ENCODE measurements around the gene SPRY2.
"Not testable (repeated sequence)": the region's sequence is repeated elsewhere in the genome, so short reads cannot be mapped to it uniquely, and the experiment has no call there.

SPRY2 gene

GRCh38 chr13:80348750-80349149 is 7.8 kb upstream of the SPRY2 start:
- DNase-seq (ENCODE audit: low read depth in 2 of 2), result no peak

DNA sequence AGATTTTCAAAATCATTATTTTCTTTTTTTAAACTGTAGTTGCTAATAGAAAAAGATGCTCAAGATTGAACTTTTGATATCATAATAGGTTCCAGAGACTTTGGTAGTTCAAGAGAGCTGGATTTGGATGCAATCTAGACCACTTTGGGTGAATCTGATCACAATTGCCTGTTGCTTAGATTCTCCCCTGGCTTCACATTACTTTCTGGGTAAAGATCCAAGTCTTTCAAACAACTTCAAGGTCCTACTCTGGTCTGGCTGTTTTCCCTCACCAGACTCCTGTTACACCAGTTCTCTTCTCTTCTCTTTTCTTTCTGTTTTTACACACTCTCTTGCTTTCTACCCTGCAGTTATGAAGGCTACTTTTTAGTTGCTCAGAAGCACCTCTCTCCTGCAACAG is 7.4 kb upstream of the SPRY2 start:
- no peak for DNase-seq (ENCODE audit: low read depth in 2 of 2)

GRCh38 chr13:80345771-80346510 is 5.0 kb upstream of the SPRY2 start:
- DNase-seq (ENCODE audit: low read depth in 2 of 2), result no peak

DNA sequence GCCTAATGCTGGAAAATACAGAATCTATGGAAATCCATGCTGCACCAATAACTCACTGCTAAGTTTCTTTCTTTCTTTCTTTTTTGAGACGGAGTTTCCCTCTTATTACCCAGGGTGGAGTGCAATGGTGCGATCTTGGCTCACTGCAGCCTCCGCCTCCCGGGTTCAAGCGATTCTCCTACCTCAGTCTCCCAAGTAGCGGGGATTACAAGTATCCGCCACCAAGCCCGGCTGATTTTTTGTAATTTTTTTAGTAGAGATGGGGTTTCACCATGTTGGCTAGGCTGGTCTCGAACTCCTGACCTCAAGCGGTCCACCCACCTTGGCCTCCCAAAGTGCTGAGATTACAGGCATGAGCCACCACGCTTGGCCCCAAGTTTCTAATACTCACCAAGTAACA is 3.1 kb upstream of the SPRY2 start:
- DNase-seq (ENCODE audit: low read depth in 2 of 2), result not testable (repeated sequence)

DNA sequence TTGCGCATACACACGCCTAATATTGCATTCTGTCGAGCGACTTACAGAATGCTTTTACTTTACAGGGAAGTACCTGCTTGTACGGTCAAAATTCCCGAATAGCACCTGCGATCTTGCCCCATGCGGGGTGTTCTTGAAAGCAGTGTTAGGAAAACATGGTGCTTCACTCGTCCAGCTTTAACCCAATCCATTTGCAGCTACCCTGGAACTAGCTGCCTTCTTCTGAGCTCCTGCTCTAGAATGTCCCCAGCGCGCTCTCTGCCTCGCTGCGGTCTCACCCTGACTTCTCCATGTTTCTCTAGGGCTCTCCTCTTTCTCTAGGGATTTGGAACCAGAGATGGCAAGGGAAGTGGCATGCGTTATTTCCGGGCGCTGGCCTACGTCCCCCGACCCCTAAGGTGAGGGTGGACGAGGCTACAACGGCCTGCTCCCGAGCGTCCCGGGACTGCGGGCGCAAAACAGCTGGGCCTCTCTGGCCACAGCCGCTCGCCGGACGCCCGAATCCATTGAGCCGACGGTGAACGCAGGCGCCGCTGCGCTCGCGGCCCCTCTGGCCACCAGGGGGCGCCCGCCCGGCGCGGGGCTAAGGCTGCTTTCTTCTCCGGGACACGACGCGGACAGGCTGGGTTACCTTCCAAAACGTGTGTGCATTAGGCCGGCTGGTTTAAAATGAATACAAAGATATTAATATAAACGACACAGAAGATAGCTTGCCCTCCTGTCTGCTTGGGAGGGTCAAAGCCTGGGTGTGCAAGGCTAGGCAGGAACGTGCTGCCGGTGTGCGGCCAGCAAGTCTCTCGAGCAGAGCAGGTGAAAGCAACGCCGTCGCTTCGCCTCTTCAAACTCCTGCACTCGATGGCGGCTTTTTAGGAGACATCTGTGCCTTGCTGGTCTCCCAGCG is 1.8 kb upstream of the SPRY2 start:
- no peak for DNase-seq (ENCODE audit: low read depth in 2 of 2)

DNA sequence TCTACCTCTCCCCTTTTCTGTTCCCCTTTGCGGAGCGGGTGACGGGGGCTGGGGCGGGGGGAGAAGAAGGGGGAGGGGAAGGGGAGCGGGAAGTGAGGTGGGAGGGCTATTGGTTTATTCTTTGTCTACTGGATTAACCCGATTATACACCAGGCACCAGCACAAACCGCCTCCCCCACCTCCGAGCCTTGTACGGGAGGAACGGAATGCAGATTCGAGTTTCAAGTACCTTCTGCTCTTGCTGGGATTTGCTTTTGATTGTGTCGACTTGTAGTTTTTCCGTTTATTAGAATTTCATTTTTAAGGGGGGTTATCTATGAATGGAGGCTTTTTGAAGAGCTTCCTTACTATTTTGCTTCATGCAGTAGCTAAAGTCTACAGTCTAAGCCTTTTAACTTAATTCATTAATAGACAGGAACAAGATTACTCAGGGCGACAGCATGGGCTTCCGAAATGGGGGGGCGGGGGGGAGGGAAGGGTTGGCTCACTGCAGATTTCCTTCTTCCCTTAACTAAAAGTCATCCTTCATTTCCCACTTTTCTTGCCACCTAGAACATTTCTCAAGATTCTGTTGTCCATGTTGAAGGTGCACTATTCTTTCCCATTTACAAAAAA is 937 bp upstream of the SPRY2 start:
- DNase-seq (ENCODE audit: low read depth in 2 of 2), result no peak

- DNase-seq (ENCODE audit: low read depth in 2 of 2), result no peak
Measured at GRCh38 chr13:80340651-80341100, 250 bp downstream of the SPRY2 start.

DNA sequence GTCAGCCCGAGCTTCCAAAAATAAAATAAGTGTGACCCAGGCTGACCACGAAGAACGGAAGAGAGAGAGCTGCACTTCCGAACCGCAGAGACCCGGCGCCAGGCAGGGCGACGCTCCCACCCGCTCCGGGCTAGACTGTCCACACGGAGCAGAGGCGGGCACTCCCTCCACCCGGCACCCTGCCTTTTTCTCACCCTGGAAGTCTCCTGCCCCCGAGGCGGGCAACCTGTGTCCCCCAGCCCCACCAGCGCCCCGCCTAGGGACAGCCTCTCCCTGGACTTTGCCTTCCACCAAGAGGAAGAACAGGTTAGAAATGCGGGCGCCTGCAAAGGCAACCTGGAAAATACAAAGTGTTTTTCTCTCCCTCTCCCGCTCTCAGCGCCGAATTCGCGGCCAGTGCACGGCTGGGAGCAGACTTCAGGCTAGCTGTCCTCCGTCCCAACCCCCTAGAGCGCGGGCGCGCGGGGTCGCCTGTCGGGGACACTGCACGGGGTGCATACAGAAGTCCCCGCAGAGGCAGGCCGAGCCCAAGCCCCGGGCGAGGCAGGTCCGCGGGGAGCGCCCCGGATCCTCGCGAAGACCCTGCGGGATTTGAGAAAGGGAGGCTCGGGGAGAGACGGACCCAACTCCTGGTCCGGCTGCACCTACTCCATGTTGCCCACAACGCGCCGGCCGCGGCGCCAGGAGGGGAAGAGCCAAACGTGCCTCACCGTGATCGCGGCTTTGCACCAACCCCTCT is 845 bp downstream of the SPRY2 start:
- no peak for DNase-seq (ENCODE audit: low read depth in 2 of 2)

GRCh38 chr13:80339563-80339911 is 1.4 kb downstream of the SPRY2 start:
- no peak for DNase-seq (ENCODE audit: low read depth in 2 of 2)

GRCh38 chr13:80338781-80339562 is 2.0 kb downstream of the SPRY2 start:
- DNase-seq (ENCODE audit: low read depth in 2 of 2), result peak in 1 of 2 experiments; percentile 50

DNA sequence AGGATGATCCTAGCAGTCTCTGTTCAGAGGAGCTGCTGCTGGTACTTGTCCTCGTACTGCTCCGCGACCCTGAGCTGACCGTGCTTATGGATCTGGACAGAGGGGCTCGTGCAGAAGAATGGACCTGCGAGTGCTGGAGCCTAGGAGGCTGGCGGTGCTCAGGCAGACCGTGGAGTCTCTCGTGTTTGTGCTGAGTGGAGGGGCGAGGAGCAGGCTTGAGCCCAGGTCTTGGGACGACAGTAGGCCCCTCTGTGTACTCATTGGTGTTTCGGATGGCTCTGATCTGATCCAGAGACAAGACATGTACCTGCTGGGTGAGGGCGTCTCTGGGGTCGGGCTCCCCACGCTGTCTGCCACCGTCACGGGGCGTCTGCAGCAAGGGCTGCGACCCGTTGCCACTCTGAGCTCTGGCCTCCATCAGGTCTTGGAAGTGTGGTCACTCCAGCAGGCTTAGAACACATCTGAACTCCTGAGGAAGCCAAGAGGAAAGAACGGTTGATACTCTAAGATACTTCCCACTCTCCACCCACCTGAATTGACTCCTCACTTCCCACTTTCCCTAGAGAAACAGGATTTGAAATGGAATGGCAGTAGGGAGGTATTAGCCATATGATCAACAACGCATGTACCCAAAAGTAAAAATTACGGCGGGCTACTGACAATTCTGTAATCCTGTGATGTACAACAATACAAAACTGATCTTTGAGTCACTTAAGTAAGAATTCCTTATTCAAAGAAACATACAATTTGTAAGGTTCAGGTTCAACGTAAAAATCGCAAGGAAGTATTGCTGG is 3.4 kb downstream of the SPRY2 start:
- no peak for DNase-seq (ENCODE audit: low read depth in 2 of 2)

DNA sequence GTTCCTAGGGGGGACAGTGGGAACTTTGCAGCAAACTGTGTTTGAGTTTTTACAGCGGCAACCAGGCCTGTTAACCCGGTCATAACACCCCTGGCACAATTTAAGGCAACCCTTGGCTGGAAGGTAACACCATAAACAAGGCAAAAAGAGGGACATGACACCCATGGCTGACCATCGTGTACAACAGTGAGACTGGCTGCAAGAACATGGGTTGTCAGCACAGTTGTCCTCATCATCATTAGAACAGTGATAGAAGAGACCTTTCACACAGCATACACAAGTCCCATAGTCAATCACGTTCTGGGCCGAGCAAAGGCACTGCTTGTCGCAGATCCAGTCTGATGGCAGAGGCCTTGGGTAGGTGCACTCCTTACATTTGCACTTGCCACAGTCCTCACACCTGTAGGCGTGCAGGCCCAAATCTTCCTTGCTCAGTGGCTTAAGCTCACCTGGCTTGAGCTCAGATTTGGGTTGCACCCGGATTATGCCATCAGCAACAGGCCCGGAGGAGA is 4.1 kb downstream of the SPRY2 start:
- no peak for DNase-seq (ENCODE audit: low read depth in 2 of 2)

DNA sequence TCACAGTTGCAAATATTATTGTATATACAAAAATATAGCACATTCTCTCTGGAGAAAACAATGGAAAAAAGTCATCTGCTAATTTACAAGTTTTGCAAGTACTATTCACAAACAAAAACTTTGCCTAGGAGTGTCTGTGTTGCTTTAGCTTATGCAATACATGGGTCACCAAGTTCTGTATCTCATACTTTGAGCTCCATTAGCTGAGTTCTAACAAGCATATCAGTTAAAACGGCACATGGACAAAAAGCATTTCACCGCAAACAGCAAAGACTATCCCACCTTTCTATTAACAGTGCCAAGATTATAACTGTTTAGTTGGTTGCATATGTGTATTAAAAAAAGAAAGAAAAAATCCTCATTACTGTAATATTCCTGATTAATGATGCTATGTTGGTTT is 4.6 kb downstream of the SPRY2 start:
- DNase-seq (ENCODE audit: low read depth in 2 of 2), result no peak

GRCh38 chr13:80334597-80335260 is 6.2 kb downstream of the SPRY2 start:
- DNase-seq (ENCODE audit: low read depth in 2 of 2), result no peak

- DNase-seq (ENCODE audit: low read depth in 2 of 2), result no peak
Measured at GRCh38 chr13:80331984-80332383, 8.9 kb downstream of the SPRY2 start.

DNA sequence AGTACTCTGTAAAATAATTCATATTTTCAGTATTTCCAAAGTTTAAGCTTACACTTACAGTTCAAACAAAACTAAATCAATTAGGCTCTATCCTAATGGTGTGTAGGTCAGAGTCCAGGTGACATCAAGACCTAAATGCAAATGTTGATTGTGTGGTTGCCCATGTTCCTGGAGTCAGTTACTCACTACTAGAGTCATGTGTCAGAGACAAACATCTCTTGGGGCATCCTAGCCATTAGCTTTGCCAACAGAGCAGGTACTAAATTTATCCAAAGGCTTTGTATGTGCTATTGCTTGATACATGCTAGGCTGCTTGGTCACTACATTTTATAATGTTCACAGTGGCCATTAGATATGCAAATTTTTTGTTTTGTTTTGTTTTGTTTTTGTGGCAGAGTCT is 11.7 kb downstream of the SPRY2 start:
- DNase-seq (ENCODE audit: low read depth in 2 of 2), result no peak

DNA sequence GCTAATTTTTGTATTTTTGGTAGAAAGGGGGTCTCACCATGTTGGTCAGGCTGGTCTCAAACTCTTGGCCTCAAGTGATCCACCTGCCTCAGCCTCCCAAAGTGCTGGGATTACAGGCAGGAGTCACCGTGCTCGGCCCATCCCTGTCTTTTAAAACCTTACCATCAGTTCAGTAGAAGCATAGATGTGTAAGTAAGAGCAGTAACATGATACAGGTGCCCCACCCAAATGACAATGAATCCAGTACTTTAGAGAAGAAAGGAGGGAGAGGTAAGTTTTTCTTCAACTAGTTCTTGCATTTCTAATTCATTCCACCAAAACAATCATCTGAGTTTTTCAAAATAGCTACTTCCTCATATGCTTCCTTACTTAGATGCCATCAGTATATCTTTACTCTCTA is 21.9 kb downstream of the SPRY2 start:
- no peak for DNase-seq (ENCODE audit: low read depth in 2 of 2)

DNA sequence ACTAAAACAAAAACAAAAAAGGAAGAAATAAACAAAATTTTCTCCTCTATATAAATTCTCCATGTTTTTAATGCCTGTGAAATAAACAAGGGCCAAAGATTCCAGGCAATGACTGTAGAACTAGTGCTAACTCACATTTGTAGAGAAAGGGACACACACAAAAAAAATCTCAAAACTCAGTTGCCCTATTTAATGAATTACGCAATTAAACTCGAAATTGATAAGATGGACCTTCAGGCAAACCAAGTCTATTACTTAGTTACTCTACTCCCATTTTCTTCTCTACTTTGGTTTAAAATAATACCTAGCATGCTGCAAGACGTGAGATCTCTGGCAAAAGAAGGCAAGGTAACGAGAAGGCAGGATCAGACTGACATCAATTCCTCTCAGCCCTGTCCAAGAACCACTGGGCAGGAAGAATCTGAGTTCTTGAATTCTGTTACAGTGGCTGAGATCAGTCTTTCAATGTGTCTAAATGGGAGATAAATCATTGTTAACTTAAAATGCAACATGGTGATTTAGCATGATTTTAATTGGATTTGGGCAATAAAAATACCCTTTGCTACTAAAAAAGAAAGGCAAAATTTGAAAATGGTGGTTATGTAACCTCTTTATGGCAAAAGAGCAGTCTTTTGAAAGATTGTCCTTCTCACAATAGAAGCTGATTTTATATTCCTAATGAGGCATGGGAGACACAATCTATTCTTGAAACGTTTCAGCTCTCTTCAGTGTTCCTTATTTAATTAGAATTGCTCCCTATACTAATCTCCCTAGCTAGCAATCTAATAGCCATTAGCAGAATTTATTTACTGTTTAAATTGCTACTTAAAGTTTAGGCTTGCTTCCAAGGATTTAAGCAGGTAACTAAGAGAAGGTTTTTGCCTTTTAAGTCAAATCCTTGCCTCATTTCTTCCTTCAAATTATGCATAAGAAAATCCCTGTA is 25.9 kb downstream of the SPRY2 start:
- DNase-seq (ENCODE audit: low read depth in 2 of 2), result no peak

All from fibroblast of skin of left quadriceps (primary cell).